Liver (tissue), 9 donors: ENCODE results near the gene ALS2CL. TPM values are rescaled to one million over a fixed set of nuclear protein-coding genes. Genes with fewer than 3 reads are reported as not detected.

ENCODE experiments used
- DNase-seq: peaks from one replicate; pipeline ENCODE4 v3.0.0-alpha.2; 2017; ENCODE audit warnings: low spot score
- H3K27ac ChIP-seq, 2 donors: one replicate each; pipeline ENCODE4 v1.7.0; 2013; ENCODE audit warnings: inconsistent platforms in 2 of 2, low read length in 2 of 2, control low read depth in 1 of 2, low read depth in 1 of 2, mild to moderate bottlenecking in 1 of 2
- H3K27me3 ChIP-seq, 4 donors: one replicate each; pipeline versions ENCODE4 v1.6.1 to v1.7.0; 2013; ENCODE audit warnings: low read length in 3 of 4, inconsistent platforms in 1 of 4, mild to moderate bottlenecking in 1 of 4, moderate library complexity in 1 of 4; ENCODE audit not compliant: control insufficient read depth in 4 of 4, insufficient read depth in 4 of 4
- H3K36me3 ChIP-seq, 4 donors: one replicate each; pipeline versions ENCODE4 v1.6.1 to v1.7.0; 2013; ENCODE audit warnings: low read length in 3 of 4, mild to moderate bottlenecking in 3 of 4, low read depth in 1 of 4, moderate library complexity in 1 of 4; ENCODE audit not compliant: control insufficient read depth in 4 of 4, insufficient read depth in 3 of 4
- H3K4me1 ChIP-seq, 4 donors: one replicate each; pipeline versions ENCODE4 v1.6.1 to v1.7.0; 2013; ENCODE audit warnings: low read length in 3 of 4, mild to moderate bottlenecking in 3 of 4, moderate library complexity in 1 of 4; ENCODE audit not compliant: control insufficient read depth in 4 of 4, insufficient read depth in 4 of 4
- H3K4me3 ChIP-seq, 3 donors: one replicate each; pipeline versions ENCODE4 v1.6.1 to v1.7.0; 2013; ENCODE audit warnings: low read length in 3 of 3, control low read depth in 1 of 3, low read depth in 1 of 3, mild to moderate bottlenecking in 1 of 3
- H3K9ac ChIP-seq, 2 donors: one replicate each; pipeline ENCODE4 v1.7.0; 2013; ENCODE audit warnings: low read length in 2 of 2, mild to moderate bottlenecking in 2 of 2, moderate library complexity in 2 of 2, control low read depth in 1 of 2, low read depth in 1 of 2
- H3K9me3 ChIP-seq, 4 donors: one replicate each; pipeline versions ENCODE4 v1.6.1 to v1.7.0; 2013; ENCODE audit warnings: low read length in 3 of 4; ENCODE audit not compliant: control insufficient read depth in 4 of 4
- EGR1 ChIP-seq, 2 donors: IDR thresholded peaks; 2 replicates each; pipeline ENCODE4 v1.6.1; 2016 to 2018; ENCODE audit warnings: antibody characterized with exemption in 2 of 2, low read depth in 2 of 2
- FOXA1 ChIP-seq: IDR thresholded peaks from 2 replicates; pipeline ENCODE4 v1.6.1; 2016; ENCODE audit warnings: antibody characterized with exemption
- FOXA2 ChIP-seq: IDR thresholded peaks from 2 replicates; pipeline ENCODE4 v1.6.1; 2016; ENCODE audit warnings: antibody characterized with exemption
- GABPA ChIP-seq, 2 donors: IDR thresholded peaks in 1 of 2; conservative IDR thresholded peaks in 1 of 2; 2 replicates each; pipeline ENCODE4 v1.6.1; 2016; ENCODE audit warnings: antibody characterized with exemption in 2 of 2, mild to moderate bottlenecking in 1 of 2, moderate library complexity in 1 of 2
- HNF4A ChIP-seq, 2 donors: conservative IDR thresholded peaks; 2 replicates each; pipeline ENCODE4 v1.6.1; 2016; ENCODE audit warnings: antibody characterized with exemption in 2 of 2, mild to moderate bottlenecking in 2 of 2
- JUND ChIP-seq, 2 donors: IDR thresholded peaks; 2 replicates each; pipeline ENCODE4 v1.6.1; 2016; ENCODE audit warnings: antibody characterized with exemption in 2 of 2
- NR2F2 ChIP-seq: IDR thresholded peaks from 2 replicates; pipeline ENCODE4 v1.6.1; 2016; ENCODE audit warnings: antibody characterized with exemption
- RAD21 ChIP-seq, 2 donors: IDR thresholded peaks; 2 replicates each; pipeline ENCODE4 v1.6.1; 2016; ENCODE audit warnings: antibody characterized with exemption in 2 of 2, mild to moderate bottlenecking in 2 of 2
- RXRA ChIP-seq, 2 donors: IDR thresholded peaks; 2 replicates each; pipeline ENCODE4 v1.6.1; 2017 to 2018; ENCODE audit warnings: antibody characterized with exemption in 2 of 2, mild to moderate bottlenecking in 1 of 2
- SP1 ChIP-seq: IDR thresholded peaks from 2 replicates; pipeline ENCODE4 v1.6.1; 2018; ENCODE audit warnings: antibody characterized with exemption, mild to moderate bottlenecking
- WGBS: extraction: QIAGEN DNeasy Blood & Tissue Kit; methylation state at CpG from one replicate; pipeline ENCODE4 v1.1.7; 2013; 5-methylcytosine and 5-hydroxymethylcytosine counted together
- polyA plus RNA-seq, 2 donors: library from polyadenylated mRNA; stranded (reverse) in 1 of 2; unstranded in 1 of 2; fragments of 200-250 nt in 1 of 2; fragments of >200 nt in 1 of 2; fragmentation: Nextera tagmentation in 1 of 2; extraction: Ambion mirVana in 1 of 2; gene quantifications; one replicate each; pipeline versions ENCODE4 v1.2.1 to v1.2.3, GENCODE V29; 2013 to 2015
- total RNA-seq, 2 donors: library from RNA; depleted of rRNA; stranded (reverse); fragments of >200 nt; gene quantifications; one replicate each; pipeline ENCODE4 v1.2.3, GENCODE V29; 2014
- TF ChIP-seq, protein P1 (sequence below): IDR thresholded peaks from 2 replicates; pipeline ENCODE4 v1.6.1; 2016; ENCODE audit warnings: antibody characterized with exemption
- TF ChIP-seq, protein P2 (sequence below): IDR thresholded peaks from 2 replicates; pipeline ENCODE4 v1.6.1; 2016; ENCODE audit warnings: antibody characterized with exemption
- TF ChIP-seq, protein P3 (sequence below): fragments of 150-350 bp; IDR thresholded peaks from 2 replicates; pipeline ENCODE4 v1.5.1; 2017; ENCODE audit warnings: improper control_type of control experiment, low read depth, low read length; ENCODE audit not compliant: missing input control
- TF ChIP-seq, protein P4 (sequence below): IDR thresholded peaks from 2 replicates; pipeline ENCODE4 v1.6.1; 2016; ENCODE audit warnings: antibody characterized with exemption
- TF ChIP-seq, protein P5 (sequence below): IDR thresholded peaks from 2 replicates; pipeline ENCODE4 v1.6.1; 2016; ENCODE audit warnings: antibody characterized with exemption, mild to moderate bottlenecking
- donor health status: healthy.
- donor health status: healthy.
- donor health status: healthy.
- donor health status: healthy.
- donor health status: healthy.

The ALS2CL gene, protein sequence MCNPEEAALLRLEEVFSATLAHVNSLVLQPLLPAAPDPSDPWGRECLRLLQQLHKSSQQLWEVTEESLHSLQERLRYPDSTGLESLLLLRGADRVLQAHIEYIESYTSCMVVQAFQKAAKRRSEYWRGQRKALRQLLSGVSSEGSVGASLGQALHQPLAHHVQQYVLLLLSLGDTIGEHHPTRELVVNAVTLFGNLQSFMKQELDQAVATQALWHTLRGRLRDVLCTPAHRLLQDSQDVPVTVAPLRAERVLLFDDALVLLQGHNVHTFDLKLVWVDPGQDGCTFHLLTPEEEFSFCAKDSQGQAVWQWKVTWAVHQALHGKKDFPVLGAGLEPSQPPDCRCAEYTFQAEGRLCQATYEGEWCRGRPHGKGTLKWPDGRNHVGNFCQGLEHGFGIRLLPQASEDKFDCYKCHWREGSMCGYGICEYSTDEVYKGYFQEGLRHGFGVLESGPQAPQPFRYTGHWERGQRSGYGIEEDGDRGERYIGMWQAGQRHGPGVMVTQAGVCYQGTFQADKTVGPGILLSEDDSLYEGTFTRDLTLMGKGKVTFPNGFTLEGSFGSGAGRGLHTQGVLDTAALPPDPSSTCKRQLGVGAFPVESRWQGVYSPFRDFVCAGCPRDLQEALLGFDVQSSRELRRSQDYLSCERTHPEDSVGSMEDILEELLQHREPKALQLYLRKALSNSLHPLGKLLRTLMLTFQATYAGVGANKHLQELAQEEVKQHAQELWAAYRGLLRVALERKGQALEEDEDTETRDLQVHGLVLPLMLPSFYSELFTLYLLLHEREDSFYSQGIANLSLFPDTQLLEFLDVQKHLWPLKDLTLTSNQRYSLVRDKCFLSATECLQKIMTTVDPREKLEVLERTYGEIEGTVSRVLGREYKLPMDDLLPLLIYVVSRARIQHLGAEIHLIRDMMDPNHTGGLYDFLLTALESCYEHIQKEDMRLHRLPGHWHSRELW
- total RNA-seq: 10 to 100 TPM in 1 of 2 donors, under 1 TPM in 1; 0.51 to 22.9 TPM
- polyA plus RNA-seq: 1 to 10 TPM; 4.8 to 6.6 TPM

DNA sequence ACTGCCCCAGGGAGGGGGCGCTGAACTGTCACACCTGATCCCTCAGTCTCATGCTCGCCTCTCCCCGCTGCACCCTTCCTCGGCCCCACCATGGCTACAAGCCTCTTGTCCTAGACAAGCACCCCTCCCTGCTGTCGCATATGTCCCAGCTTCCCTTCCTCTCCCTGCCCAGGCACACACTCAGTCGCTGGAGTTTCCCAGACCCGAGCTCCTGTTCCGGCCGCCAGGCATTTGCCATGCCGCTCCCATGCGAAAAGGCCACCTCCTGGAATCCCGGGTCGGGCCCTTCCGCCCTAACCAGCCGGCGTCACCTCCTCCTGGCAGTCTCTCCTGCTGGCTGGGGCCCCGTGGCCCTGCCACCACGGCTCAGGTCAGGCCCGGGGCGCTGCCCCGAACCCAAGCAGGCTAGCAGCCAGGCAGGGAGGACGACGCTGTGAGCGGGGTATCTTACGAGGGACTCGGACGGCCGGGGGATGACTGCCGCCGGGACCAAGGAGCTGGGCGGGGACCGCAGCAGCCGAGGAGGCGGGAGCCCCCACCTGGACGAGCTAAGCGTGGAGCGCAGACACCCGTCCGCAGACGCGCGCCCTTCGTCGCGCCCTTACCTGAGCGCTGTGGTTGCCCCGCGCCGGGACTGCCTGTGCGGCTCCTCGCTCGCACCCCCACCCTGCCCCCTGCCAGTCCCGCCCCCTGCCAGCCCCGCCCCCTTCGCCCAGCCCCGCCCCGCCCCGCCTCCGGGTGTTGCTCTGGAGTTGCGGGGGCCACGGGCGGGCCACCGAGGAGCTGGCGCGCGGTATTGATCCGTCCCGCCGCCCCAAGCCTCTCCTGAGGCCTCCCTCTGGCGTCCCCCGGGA, at the start of gene ALS2CL:
ALS2CL (minus strand) TSS at position 642 of the 854 bp plus-strand sequence. CDS start 4,239 bp downstream, outside the sequence.
- H3K36me3 ChIP-seq: no peaks in the 10 kb centered on the region
- TF ChIP-seq, protein P1, sequence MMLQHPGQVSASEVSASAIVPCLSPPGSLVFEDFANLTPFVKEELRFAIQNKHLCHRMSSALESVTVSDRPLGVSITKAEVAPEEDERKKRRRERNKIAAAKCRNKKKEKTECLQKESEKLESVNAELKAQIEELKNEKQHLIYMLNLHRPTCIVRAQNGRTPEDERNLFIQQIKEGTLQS: no peak
- TF ChIP-seq, protein P2, sequence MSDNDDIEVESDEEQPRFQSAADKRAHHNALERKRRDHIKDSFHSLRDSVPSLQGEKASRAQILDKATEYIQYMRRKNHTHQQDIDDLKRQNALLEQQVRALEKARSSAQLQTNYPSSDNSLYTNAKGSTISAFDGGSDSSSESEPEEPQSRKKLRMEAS: no peak
- TF ChIP-seq SP1: no peak
- no peak for TF ChIP-seq FOXA2
- TF ChIP-seq HNF4A (conservative IDR thresholded peaks at IDR 0.05): peak; percentile 20 to 32
- no peak for TF ChIP-seq RAD21 (IDR thresholded peaks at IDR 0.05)
- TF ChIP-seq, protein P3, sequence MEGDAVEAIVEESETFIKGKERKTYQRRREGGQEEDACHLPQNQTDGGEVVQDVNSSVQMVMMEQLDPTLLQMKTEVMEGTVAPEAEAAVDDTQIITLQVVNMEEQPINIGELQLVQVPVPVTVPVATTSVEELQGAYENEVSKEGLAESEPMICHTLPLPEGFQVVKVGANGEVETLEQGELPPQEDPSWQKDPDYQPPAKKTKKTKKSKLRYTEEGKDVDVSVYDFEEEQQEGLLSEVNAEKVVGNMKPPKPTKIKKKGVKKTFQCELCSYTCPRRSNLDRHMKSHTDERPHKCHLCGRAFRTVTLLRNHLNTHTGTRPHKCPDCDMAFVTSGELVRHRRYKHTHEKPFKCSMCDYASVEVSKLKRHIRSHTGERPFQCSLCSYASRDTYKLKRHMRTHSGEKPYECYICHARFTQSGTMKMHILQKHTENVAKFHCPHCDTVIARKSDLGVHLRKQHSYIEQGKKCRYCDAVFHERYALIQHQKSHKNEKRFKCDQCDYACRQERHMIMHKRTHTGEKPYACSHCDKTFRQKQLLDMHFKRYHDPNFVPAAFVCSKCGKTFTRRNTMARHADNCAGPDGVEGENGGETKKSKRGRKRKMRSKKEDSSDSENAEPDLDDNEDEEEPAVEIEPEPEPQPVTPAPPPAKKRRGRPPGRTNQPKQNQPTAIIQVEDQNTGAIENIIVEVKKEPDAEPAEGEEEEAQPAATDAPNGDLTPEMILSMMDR: no peak
- no peak for TF ChIP-seq RXRA (IDR thresholded peaks at IDR 0.05)
- peak; percentile 70 for TF ChIP-seq NR2F2
- TF ChIP-seq GABPA (IDR thresholded peaks at IDR 0.05 in 1 of 2, conservative IDR thresholded peaks at IDR 0.05 in 1 of 2): no peak
- no peak for TF ChIP-seq EGR1 (IDR thresholded peaks at IDR 0.05; ENCODE audit: low read depth in 2 of 2)
- no peak for TF ChIP-seq JUND (IDR thresholded peaks at IDR 0.05)
- TF ChIP-seq, protein P4, sequence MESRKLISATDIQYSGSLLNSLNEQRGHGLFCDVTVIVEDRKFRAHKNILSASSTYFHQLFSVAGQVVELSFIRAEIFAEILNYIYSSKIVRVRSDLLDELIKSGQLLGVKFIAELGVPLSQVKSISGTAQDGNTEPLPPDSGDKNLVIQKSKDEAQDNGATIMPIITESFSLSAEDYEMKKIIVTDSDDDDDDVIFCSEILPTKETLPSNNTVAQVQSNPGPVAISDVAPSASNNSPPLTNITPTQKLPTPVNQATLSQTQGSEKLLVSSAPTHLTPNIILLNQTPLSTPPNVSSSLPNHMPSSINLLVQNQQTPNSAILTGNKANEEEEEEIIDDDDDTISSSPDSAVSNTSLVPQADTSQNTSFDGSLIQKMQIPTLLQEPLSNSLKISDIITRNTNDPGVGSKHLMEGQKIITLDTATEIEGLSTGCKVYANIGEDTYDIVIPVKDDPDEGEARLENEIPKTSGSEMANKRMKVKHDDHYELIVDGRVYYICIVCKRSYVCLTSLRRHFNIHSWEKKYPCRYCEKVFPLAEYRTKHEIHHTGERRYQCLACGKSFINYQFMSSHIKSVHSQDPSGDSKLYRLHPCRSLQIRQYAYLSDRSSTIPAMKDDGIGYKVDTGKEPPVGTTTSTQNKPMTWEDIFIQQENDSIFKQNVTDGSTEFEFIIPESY: no peak
- TF ChIP-seq, protein P5, sequence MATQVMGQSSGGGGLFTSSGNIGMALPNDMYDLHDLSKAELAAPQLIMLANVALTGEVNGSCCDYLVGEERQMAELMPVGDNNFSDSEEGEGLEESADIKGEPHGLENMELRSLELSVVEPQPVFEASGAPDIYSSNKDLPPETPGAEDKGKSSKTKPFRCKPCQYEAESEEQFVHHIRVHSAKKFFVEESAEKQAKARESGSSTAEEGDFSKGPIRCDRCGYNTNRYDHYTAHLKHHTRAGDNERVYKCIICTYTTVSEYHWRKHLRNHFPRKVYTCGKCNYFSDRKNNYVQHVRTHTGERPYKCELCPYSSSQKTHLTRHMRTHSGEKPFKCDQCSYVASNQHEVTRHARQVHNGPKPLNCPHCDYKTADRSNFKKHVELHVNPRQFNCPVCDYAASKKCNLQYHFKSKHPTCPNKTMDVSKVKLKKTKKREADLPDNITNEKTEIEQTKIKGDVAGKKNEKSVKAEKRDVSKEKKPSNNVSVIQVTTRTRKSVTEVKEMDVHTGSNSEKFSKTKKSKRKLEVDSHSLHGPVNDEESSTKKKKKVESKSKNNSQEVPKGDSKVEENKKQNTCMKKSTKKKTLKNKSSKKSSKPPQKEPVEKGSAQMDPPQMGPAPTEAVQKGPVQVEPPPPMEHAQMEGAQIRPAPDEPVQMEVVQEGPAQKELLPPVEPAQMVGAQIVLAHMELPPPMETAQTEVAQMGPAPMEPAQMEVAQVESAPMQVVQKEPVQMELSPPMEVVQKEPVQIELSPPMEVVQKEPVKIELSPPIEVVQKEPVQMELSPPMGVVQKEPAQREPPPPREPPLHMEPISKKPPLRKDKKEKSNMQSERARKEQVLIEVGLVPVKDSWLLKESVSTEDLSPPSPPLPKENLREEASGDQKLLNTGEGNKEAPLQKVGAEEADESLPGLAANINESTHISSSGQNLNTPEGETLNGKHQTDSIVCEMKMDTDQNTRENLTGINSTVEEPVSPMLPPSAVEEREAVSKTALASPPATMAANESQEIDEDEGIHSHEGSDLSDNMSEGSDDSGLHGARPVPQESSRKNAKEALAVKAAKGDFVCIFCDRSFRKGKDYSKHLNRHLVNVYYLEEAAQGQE: peak; percentile 23
- TF ChIP-seq FOXA1: no peak
- no peaks in the 10 kb centered on the region for H3K27me3 ChIP-seq
- H3K27ac ChIP-seq: peak within 1 kb of the TSS; percentile 73 to 79
- peaks cover 13 to 49% (median 35%) of the 10 kb centered on the region in 4 donors for H3K4me1 ChIP-seq
- DNase-seq: peak; percentile 61
- WGBS: under 1% methylated on average over 71 of the region's 71 CpGs
- H3K9ac ChIP-seq: peak within 1 kb of the TSS; percentile 40 to 48
- peak within 1 kb of the TSS; percentile 67 to 80 (median 68) for H3K4me3 ChIP-seq
- no peaks in the 10 kb centered on the region for H3K9me3 ChIP-seq
